ENCODE results near the gene CAST.

CAST gene

GRCh38 chr5:96745844-96746531 lies 83.8 kb downstream of the CAST start:
- DNase-seq (ENCODE audit: low spot score) = no peak

DNA sequence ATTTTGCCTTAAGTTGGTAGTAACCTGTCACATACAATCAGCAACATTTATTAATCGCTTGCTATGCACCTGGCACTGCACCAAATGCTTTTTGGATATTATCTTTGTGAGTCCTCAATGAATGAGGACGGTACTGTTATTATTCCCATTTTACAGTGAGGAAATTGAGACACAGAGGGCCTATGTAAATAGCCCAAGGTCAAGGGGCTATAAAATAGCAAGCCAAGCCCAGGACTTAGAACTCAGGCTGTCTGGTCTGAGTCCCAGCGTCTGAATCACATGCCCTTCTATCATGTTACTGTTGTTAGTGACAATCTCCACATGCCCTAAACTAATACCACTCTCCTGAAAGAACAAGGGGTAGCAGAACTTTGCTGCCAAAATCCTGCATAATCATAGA lies 85.5 kb downstream of the CAST start:
- no peak for DNase-seq (ENCODE audit: low spot score)

DNA sequence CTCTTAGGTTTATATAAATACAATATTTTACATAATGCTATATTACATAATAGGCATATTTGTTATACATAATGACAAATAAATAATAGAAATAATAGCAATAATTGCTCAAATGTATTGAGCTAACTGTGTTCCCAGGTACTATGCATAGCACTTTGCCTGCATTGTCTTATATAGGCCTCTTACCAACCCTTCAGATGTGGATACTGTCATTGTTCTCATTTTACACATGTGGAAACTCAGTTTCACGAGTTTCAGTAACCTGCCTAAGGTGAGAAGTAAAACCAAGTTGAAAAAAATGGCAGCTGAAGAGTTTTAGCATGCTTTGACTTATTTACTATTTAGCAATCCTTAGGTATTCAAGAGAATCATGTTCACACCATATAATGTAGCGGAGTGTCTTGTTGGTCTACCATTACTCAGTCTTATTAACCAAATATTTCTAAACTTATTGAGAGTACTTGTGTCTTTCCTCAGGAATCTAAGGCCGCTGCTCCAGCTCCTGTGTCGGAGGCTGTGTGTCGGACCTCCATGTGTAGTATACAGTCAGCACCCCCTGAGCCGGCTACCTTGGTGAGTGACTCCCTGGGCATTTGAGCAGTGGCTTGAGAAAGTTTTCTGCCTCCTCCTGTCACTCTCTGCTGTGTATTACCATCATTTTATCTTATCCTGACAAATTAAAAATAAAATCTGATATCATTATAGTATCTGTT lies 88.1 kb downstream of the CAST start:
- no peak for DNase-seq (ENCODE audit: low spot score)

- DNase-seq (ENCODE audit: low spot score) = peak; percentile 31
Observed at GRCh38 chr5:96751203-96752169, 89.3 kb downstream of the CAST start.

DNA sequence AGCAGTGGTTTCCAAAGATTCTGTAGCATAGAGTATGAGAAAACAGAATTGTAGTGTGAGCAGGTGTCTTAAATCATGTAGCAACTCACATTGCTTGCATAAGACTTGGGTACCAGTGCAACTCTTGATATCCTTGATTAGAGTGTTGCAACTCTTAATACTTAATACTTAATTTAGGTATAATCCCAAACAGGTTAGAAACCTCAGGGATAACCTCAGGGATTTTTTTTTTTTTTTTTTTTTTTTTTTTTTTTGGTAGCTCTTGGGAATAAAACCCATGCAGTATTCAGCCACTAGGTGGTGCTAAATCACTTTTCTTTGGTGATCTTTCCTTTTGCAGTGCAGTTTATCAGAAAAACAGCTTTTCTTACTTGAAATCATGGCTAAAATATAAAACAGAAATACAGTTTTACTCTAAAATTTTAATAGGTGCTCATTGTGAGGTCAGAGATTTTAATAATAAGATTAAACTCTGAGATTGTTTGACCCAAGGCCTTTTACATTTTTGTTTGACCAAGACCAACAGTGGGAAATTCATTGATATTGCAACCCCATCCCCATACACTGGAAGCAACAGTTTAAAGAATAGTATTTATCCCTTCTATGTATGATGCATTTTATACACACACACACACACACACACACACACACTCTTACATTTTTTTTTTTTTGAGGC lies 90.3 kb downstream of the CAST start:
- DNase-seq (ENCODE audit: low spot score) = peak; percentile 86

- no peak for DNase-seq (ENCODE audit: low spot score)
Observed at GRCh38 chr5:96753017-96753397, 90.8 kb downstream of the CAST start.

- peak; percentile 25 for DNase-seq (ENCODE audit: low spot score)
Observed at GRCh38 chr5:96753848-96754247, 91.7 kb downstream of the CAST start.

DNA sequence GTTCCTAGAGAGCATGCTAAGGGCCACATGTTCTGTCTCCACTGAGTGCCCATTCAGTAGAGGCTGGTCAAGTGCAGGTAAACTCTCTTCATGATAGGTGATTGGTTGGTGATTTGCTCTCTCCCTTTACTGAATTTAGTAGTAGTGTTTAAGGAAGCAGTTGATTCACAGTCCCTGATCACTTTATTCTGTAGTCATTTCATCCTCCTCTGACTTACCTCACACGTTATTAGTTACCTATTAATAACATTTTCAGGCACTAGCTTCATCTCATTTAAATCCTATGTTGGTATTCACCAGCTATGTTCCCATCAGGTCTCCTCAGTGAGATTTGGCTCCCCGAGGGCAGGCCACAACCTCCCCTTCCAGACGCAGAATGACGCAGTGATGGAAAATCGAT lies 93.7 kb downstream of the CAST start:
- DNase-seq (ENCODE audit: low spot score) = no peak

DNA sequence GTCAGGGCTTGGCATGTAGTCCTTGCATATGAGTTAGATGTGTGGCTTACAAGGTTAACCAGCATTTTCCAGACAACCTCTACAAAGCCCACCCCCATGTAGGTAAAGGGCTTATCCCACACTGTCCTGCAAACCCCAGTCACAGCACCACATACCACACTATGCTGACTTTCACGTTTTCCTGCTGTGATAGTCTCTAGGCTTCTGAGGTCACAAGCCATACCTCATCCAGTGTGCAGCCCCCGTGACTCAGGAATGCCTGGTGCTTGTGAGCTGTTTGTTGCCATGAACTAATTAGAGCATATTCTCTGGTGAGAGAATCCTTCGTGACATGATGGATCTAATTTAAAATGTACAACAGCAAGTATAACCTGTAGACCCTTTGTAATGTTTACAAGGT lies 94.8 kb downstream of the CAST start:
- DNase-seq (ENCODE audit: low spot score) = no peak

DNA sequence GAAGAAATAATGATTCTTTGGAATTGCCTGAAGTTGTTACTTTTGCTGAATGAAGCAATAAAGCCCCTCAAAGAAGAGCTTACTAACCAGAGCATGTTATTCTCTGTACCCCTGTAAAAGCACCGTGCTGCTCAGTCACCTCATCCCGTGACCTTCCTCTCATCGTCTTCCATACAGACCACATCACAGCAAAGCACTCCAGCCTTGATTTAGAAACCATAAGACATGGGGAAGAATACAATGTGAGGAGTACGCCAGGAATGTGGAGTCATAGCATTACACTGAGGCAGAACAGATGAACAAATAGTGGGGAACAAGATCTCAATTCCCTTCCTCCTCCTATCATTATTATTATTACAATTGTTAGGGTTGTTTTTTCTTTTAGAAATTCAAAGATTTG lies 96.4 kb downstream of the CAST start:
- no peak for DNase-seq (ENCODE audit: low spot score)

DNA sequence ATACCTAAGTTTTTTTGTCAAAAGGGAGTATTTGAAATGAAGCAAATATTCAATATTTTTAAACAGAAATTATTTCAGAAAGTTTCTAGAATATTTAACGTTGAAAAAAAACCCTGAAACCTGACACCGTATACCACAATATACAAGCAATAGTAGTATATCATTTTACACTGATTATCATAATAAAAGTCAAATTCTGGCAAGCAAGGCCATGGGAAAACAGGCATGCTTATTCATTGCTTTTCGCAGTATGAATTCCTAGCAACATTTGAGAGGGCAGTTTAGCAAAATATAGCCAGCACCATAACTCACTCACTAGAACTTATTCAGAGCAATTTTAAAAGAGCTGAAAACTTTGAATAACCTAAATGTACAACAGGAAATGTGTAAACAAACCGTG lies 99.4 kb downstream of the CAST start:
- DNase-seq (ENCODE audit: low spot score) = no peak

DNA sequence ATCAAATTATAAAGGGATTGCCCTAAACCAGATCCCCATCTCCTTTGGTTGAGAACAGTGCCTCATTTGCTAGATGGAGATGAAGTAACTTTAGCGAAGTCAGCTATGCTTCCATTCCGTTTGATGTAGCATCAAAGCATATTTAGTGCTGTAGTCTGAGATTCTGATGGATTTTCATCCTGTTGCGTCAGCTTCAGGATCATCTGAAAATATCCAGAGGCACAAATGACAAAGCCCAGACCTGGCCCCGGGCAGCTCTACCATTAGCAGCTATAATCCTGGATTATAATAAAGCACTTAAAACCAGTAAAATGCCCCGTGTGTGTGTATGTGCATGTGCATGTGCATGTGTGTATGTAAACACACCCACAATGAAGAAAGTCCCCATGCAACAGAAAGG lies 100.8 kb downstream of the CAST start:
- DNase-seq (ENCODE audit: low spot score) = no peak

GRCh38 chr5:96765043-96765442 lies 102.9 kb downstream of the CAST start:
- no peak for DNase-seq (ENCODE audit: low spot score)

GRCh38 chr5:96768708-96769251 lies 106.6 kb downstream of the CAST start:
- no peak for DNase-seq (ENCODE audit: low spot score)

GRCh38 chr5:96771395-96771794 lies 109.2 kb downstream of the CAST start:
- DNase-seq (ENCODE audit: low spot score) = no peak

GRCh38 chr5:96772111-96772510 lies 109.9 kb downstream of the CAST start:
- no peak for DNase-seq (ENCODE audit: low spot score)

DNA sequence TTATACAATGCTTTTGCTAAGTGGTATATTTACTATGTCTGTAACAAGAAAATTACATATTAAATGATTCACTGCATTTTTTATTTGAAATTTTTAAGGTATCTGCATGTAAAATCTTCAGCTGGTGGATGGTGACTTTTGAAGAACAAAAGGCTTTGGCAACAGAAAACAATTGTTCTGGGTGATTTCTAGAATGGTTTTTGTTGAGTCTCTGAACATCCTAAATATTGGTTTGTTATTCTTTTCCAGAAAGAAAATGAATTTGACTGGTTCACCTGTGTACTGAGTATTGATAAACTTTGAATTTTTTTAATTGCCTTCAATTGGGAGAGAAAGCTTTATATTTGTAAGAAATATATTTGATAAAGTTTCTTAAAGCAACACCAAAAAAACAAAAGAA lies 110.4 kb downstream of the CAST start:
- peak; percentile 61 for DNase-seq (ENCODE audit: low spot score)

GRCh38 chr5:96775050-96775449 lies 112.9 kb downstream of the CAST start:
- no peak for DNase-seq (ENCODE audit: low spot score)

DNA sequence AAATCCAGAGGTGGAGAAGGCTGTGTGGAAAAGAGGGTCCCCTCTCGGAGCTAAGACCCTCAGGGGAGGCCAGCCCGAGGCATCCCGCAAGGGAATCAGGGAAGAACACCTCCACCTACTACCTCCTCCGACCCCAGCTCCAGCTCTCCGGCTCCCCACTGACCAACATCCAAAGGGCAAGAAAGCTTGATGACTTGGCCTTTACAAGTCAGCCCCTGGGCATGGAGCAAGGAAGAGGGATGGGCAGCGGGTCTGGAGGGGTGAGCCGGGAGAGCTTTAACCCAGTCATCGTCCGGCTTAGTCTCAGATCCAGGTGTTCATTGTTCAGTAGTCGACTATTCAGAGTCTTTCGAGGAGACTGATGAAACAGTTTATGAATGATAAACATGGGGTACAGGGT lies 113.5 kb downstream of the CAST start:
- no peak for DNase-seq (ENCODE audit: low spot score)

DNA sequence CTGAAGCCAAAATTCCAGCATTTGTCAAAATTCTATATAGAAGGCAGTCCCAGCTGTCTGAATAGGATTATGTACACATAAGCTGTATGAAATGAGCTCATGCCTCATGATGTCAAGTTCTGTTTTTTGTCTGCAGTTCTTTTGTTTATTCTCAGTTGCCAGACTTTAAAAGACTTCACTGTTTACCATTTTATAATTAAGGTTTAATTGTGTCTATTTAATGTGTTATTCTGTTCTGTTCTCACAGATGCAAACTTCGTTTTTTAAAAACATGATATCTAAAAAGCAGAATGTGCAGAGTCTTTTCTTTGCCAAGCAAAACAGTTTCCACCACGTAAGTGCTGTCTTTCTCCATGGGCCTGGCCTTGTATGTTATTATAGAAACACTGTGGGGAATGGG lies 114.4 kb downstream of the CAST start:
- peak; percentile 64 for DNase-seq (ENCODE audit: low spot score)

DNA sequence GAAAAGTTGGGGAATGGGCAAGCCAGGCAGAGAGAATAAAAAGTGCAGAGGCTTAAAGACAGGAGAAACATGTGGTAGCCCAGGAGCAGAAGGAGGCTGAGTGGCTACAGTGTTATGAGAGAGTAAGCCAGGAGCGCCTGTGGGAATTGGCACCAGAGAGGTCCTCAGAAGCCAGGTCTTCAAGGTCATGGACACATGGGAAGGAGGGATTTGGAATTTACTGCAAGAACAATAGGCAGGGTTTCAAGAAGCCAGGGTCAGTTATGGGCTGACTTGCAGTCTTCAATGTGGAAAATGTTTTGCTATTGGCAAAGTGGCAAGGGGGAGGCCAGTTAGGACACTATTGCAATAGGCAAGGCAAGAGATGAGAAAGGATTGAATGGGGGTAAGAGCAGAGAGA lies 116.2 kb downstream of the CAST start:
- DNase-seq (ENCODE audit: low spot score) = no peak

GRCh38 chr5:96780626-96781025 lies 118.5 kb downstream of the CAST start:
- DNase-seq (ENCODE audit: low spot score) = no peak
